GM19468 (cell line): ENCODE measurements around the gene CSDE1.

Experiments used
- ATAC-seq: cut with Tn5 transposase; IDR thresholded peaks from one replicate; pipeline ENCODE4 v1.9.1; 2021; ENCODE audit warnings: mild to moderate bottlenecking, moderate library complexity, moderate number of reproducible peaks; ENCODE audit not compliant: unreplicated experiment; ENCODE audit errors: extremely low read depth

The CSDE1 gene

DNA sequence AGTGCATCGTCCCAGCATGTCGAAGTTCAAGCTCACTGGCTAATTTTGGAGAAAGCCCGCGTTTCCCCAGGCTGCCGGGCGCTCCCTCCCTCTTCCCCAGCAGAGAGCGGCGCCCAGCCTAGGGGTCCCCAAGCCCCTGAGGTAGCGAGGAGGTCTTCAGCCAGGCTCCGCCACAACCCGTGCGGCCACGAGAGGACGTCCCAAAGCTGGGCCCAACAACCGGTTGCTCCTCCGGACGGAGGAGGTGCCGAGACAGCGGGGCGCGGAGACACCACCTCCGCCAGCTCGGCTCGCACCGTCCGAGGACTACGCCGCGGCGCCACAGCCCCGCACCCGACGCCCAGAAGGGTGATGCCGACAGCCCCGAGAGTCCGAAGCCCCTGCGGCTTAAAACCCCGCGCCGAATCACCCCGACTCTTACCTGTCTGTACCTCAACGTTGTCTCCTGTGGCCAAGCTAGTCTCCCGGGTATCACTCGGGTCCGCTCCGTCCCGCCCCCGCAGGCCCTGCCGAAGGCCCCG lies 88.2 kb downstream of the CSDE1 start, which contains the start of gene DENND2C:
DENND2C (minus strand) TSS at position 488 of the 521 bp plus-strand sequence. CDS start 44,065 bp downstream, outside the sequence.
- no peak for ATAC-seq

- ATAC-seq: no peak
Observed at GRCh38 chr1:114668784-114669561, 88.8 kb downstream of the CSDE1 start.

GRCh38 chr1:114668373-114668772 lies 89.4 kb downstream of the CSDE1 start:
- no peak for ATAC-seq

DNA sequence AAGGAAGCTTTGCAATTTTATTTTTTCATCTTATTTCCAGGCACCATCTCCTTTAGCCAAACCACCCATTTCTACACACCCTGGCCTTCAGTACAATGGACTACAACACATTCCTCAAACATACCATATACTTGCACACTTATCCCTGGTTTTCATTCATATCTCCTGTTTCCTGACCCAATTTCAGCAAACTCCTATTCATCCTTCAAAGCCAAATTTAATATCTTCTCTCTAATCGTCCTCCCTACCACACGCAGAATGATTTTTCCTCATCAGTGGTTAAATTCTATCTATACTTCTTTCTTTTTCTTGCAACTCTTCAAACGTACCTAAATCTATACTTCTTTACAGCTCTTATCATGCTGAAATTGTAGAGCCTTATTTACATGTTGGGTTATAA lies 90.8 kb downstream of the CSDE1 start:
- no peak for ATAC-seq
